ENCODE data around the gene YEATS2.

DNA sequence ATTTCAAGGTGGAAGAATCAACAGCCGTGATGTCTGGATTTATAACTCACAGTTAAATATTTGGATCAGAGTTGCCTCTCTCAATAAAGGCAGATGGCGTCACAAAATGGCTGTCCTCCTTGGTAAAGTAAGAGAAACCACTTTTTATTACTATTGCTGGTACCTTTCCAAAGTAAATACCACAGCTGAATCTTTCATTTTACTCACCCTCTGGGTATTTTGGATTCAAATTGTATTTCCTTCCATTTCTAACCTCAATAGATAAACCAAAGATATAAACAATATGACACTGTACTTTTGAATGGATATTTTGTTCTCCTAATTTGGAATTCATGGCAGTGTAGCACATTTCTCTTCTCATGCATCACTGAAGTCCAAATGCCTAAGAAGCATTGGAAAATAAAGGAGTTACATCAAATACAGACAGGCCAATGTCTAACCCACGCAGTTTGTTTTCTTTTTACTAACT is 32.6 kb upstream of the YEATS2 start:
- TF ChIP-seq, protein P1, sequence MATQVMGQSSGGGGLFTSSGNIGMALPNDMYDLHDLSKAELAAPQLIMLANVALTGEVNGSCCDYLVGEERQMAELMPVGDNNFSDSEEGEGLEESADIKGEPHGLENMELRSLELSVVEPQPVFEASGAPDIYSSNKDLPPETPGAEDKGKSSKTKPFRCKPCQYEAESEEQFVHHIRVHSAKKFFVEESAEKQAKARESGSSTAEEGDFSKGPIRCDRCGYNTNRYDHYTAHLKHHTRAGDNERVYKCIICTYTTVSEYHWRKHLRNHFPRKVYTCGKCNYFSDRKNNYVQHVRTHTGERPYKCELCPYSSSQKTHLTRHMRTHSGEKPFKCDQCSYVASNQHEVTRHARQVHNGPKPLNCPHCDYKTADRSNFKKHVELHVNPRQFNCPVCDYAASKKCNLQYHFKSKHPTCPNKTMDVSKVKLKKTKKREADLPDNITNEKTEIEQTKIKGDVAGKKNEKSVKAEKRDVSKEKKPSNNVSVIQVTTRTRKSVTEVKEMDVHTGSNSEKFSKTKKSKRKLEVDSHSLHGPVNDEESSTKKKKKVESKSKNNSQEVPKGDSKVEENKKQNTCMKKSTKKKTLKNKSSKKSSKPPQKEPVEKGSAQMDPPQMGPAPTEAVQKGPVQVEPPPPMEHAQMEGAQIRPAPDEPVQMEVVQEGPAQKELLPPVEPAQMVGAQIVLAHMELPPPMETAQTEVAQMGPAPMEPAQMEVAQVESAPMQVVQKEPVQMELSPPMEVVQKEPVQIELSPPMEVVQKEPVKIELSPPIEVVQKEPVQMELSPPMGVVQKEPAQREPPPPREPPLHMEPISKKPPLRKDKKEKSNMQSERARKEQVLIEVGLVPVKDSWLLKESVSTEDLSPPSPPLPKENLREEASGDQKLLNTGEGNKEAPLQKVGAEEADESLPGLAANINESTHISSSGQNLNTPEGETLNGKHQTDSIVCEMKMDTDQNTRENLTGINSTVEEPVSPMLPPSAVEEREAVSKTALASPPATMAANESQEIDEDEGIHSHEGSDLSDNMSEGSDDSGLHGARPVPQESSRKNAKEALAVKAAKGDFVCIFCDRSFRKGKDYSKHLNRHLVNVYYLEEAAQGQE (IDR thresholded peaks at IDR 0.05; ENCODE audit: insufficient replicate concordance, low read depth), result no peak
- TF ChIP-seq, protein P2, sequence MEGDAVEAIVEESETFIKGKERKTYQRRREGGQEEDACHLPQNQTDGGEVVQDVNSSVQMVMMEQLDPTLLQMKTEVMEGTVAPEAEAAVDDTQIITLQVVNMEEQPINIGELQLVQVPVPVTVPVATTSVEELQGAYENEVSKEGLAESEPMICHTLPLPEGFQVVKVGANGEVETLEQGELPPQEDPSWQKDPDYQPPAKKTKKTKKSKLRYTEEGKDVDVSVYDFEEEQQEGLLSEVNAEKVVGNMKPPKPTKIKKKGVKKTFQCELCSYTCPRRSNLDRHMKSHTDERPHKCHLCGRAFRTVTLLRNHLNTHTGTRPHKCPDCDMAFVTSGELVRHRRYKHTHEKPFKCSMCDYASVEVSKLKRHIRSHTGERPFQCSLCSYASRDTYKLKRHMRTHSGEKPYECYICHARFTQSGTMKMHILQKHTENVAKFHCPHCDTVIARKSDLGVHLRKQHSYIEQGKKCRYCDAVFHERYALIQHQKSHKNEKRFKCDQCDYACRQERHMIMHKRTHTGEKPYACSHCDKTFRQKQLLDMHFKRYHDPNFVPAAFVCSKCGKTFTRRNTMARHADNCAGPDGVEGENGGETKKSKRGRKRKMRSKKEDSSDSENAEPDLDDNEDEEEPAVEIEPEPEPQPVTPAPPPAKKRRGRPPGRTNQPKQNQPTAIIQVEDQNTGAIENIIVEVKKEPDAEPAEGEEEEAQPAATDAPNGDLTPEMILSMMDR (IDR thresholded peaks at IDR 0.05; ENCODE audit: insufficient read depth, low read length), result no peak
